SU-DHL-6 (cell line): ENCODE measurements around the gene NUSAP1.

Experiments used
- CTCF ChIP-seq: fragments of 200-600 bp; sonication (generic); IDR thresholded peaks from one replicate; pipeline ENCODE4 v1.5.1; 2017; ENCODE audit warnings: antibody characterized with exemption, mild to moderate bottlenecking, low read length, moderate library complexity; ENCODE audit not compliant: insufficient read depth, poor library complexity, severe bottlenecking
- EZH2phosphoT487 ChIP-seq: fragments of 200-600 bp; sonication (generic), shearing (Covaris generic); conservative IDR thresholded peaks from 2 replicates; pipeline ENCODE4 v1.6.1; 2018; ENCODE audit warnings: mild to moderate bottlenecking, antibody characterized with exemption, low read length, moderate library complexity, mixed read lengths

- TF ChIP-seq CTCF: no peak
- TF ChIP-seq EZH2phosphoT487: no peak
These were observed 28.4 kb upstream of the NUSAP1 start for GRCh38 chr15:41304149-41304770.
